ENCODE measurements around the gene HRC. TPM values are rescaled to one million over a fixed set of nuclear protein-coding genes. Genes with fewer than 3 reads are reported as not detected.

Gene HRC
- total RNA-seq, 1 experiment from 2014 or later: not detected

- no peaks in the 10 kb centered on the region for H3K9me2 ChIP-seq (ENCODE audit: insufficient read depth)
- CTCF ChIA-PET: no interaction called here
- H3K27ac ChIP-seq: no peak overlapping the region
- H3K4me1 ChIP-seq (replicated peaks; ENCODE audit: insufficient read depth): no peaks in the 10 kb centered on the region
- H3K27me3 ChIP-seq (ENCODE audit: insufficient read depth, low read depth): no peaks in the 10 kb centered on the region
- no peak for DNase-seq
- H3K9me3 ChIP-seq (ENCODE audit: insufficient read depth, low read depth): no peaks in the 10 kb centered on the region
- no peak overlapping the region for H3K4me3 ChIP-seq
- H3K4me2 ChIP-seq: no peak overlapping the region
- H2AFZ ChIP-seq: no peak overlapping the region
- TF ChIP-seq CTCF (conservative IDR thresholded peaks at IDR 0.05) (no peak), EZH2 (IDR thresholded peaks at IDR 0.05; ENCODE audit: low read depth) (no peak)
- H3K36me3 ChIP-seq (ENCODE audit: low read depth): no peaks in the 10 kb centered on the region
- H4K20me1 ChIP-seq (ENCODE audit: insufficient read depth): no peaks in the 10 kb centered on the region
- peaks cover 7% of the 10 kb centered on the region; the same call in 1 of the 2 replicates for H3F3A ChIP-seq (ENCODE audit: insufficient read depth, low read depth)
- no TSS peak for BruUV-seq (replicated peaks)
- intact Hi-C loops (cut with micrococcal nuclease; ENCODE audit: unreplicated experiment): no loop called here
- POLR2A ChIA-PET (ENCODE audit: unreplicated experiment): no interaction called here
- H3K79me2 ChIP-seq (ENCODE audit: low read depth): no peaks in the 10 kb centered on the region
Observed at GRCh38 chr19:49140951-49141350, 14.2 kb downstream of the HRC start.

GRCh38 chr19:49136771-49137171, 18.4 kb downstream of the HRC start:
- H4K20me1 ChIP-seq (ENCODE audit: insufficient read depth): no peaks in the 10 kb centered on the region
- H3K4me2 ChIP-seq: no peak overlapping the region
- TF ChIP-seq EZH2 (IDR thresholded peaks at IDR 0.05; ENCODE audit: low read depth) (no peak), CTCF (conservative IDR thresholded peaks at IDR 0.05) (no peak)
- H3F3A ChIP-seq (ENCODE audit: insufficient read depth, low read depth): peaks cover 3% of the 10 kb centered on the region; the same call in 1 of the 2 replicates
- no peaks in the 10 kb centered on the region for H3K9me2 ChIP-seq (ENCODE audit: insufficient read depth)
- H3K27me3 ChIP-seq (ENCODE audit: insufficient read depth, low read depth): no peaks in the 10 kb centered on the region
- DNase-seq: peak in 1 of 2 experiments; percentile 32
- POLR2A ChIA-PET (ENCODE audit: unreplicated experiment): no interaction called here
- H3K79me2 ChIP-seq (ENCODE audit: low read depth): no peaks in the 10 kb centered on the region
- H3K27ac ChIP-seq: no peak overlapping the region
- H3K36me3 ChIP-seq (ENCODE audit: low read depth): no peaks in the 10 kb centered on the region
- no TSS peak for BruUV-seq (replicated peaks)
- no peaks in the 10 kb centered on the region for H3K9me3 ChIP-seq (ENCODE audit: insufficient read depth, low read depth)
- H3K4me3 ChIP-seq: no peak overlapping the region
- no peaks in the 10 kb centered on the region for H3K4me1 ChIP-seq (replicated peaks; ENCODE audit: insufficient read depth)
- no peak overlapping the region for H2AFZ ChIP-seq
- CTCF ChIA-PET: no interaction called here
- intact Hi-C loops (cut with micrococcal nuclease; ENCODE audit: unreplicated experiment): no loop called here

- Histone ChIP-seq H3K4me2 (no peak overlapping the region), H3K36me3 (ENCODE audit: low read depth) (no peaks in the 10 kb centered on the region), H4K20me1 (ENCODE audit: insufficient read depth) (no peaks in the 10 kb centered on the region), H3K4me3 (no peak overlapping the region), H3K9me2 (ENCODE audit: insufficient read depth) (no peaks in the 10 kb centered on the region), H3K79me2 (ENCODE audit: low read depth) (no peaks in the 10 kb centered on the region), H3K27me3 (ENCODE audit: insufficient read depth, low read depth) (no peaks in the 10 kb centered on the region), H3K4me1 (replicated peaks; ENCODE audit: insufficient read depth) (no peaks in the 10 kb centered on the region), H3K27ac (no peak overlapping the region), H3F3A (ENCODE audit: insufficient read depth, low read depth) (peaks cover 3% of the 10 kb centered on the region; the same call in 1 of the 2 replicates), H3K9me3 (ENCODE audit: insufficient read depth, low read depth) (no peaks in the 10 kb centered on the region), H2AFZ (no peak overlapping the region)
- peak in 1 of 2 experiments; percentile 18 for DNase-seq
- ChIA-PET CTCF (no interaction called here), POLR2A (ENCODE audit: unreplicated experiment) (no interaction called here)
- intact Hi-C loops (cut with micrococcal nuclease; ENCODE audit: unreplicated experiment): no loop called here
- BruUV-seq (replicated peaks): no TSS peak
- TF ChIP-seq CTCF (conservative IDR thresholded peaks at IDR 0.05): no peak
- no peak for TF ChIP-seq EZH2 (IDR thresholded peaks at IDR 0.05; ENCODE audit: low read depth)
Observed at GRCh38 chr19:49135686-49136085, 19.5 kb downstream of the HRC start.
